Measurements from ENCODE around the gene PCED1A.

DNA sequence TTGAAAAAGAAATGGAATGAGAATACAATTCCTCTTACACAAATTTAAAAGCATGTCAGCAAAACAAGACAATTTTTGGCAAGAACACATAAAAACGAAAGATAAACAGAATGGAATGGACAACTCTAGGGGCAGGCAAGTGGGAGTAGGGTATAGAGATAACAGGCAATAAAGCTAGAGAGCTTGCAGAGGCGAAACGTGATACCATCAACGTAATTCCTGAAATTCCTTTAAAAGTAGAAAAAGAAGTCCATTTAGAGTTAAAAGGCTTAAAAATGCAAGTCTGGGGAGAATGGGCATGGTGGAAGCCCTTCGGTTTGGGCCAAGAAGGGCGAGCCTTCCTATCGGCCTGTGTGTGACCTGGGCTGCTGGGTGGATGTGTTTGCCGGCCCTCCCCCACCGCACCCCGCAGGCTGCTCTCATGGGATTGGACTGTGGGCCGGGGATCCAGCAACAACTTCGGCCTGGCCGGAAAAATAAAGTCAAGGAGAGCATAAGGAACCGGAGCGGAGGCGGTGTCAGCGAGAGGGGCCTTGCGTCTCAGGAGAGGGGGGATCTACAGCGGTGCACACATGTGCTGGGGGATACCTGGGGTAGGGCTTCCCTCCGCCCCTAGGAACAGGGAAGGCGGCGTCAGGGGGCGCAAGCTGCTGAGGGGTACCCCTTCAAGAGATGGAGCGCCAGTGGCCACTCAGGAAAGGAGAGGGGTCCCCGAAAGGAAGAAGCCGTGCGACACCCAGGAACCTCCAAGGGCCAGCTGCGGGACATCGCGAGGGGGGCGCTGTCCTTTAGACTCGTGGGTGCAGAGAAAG, 20.2 kb downstream of the PCED1A start:
- TF ChIP-seq, protein P1, sequence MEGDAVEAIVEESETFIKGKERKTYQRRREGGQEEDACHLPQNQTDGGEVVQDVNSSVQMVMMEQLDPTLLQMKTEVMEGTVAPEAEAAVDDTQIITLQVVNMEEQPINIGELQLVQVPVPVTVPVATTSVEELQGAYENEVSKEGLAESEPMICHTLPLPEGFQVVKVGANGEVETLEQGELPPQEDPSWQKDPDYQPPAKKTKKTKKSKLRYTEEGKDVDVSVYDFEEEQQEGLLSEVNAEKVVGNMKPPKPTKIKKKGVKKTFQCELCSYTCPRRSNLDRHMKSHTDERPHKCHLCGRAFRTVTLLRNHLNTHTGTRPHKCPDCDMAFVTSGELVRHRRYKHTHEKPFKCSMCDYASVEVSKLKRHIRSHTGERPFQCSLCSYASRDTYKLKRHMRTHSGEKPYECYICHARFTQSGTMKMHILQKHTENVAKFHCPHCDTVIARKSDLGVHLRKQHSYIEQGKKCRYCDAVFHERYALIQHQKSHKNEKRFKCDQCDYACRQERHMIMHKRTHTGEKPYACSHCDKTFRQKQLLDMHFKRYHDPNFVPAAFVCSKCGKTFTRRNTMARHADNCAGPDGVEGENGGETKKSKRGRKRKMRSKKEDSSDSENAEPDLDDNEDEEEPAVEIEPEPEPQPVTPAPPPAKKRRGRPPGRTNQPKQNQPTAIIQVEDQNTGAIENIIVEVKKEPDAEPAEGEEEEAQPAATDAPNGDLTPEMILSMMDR (IDR thresholded peaks at IDR 0.05; ENCODE audit: low read length): no peak
- no peak for TF ChIP-seq EZH2 (optimal IDR thresholded peaks at IDR 0.05; ENCODE audit: low read depth, low read length)

All from MM.1S (cell line).